Measurements from ENCODE around the gene OVOL1. TPM values are rescaled to one million over a fixed set of nuclear protein-coding genes. Genes with fewer than 3 reads are reported as not detected.
A peak's percentile ranks its signal among the peaks of the same experiment; 100 is the strongest.
"Not testable (repeated sequence)": the region's sequence is repeated elsewhere in the genome, so short reads cannot be mapped to it uniquely, and the experiment has no call there.

The OVOL1 gene
- total RNA-seq, 1 donor from 2014 or later, result not detected

GRCh38 chr11:65817312-65817834, 30.5 kb downstream of the OVOL1 start:
- DNase-seq, result no peak

- DNase-seq, result peak; percentile 92
Measured at GRCh38 chr11:65817835-65818680, 31.2 kb downstream of the OVOL1 start.

GRCh38 chr11:65821107-65821506, 34.2 kb downstream of the OVOL1 start:
- DNase-seq, result no peak

GRCh38 chr11:65822776-65823528, 36.1 kb downstream of the OVOL1 start:
- no peak for DNase-seq

GRCh38 chr11:65826984-65827735, 40.3 kb downstream of the OVOL1 start:
- no peak for DNase-seq

GRCh38 chr11:65829459-65829858, 42.6 kb downstream of the OVOL1 start:
- DNase-seq, result no peak

GRCh38 chr11:65832231-65832630, 45.4 kb downstream of the OVOL1 start:
- DNase-seq, result not testable (repeated sequence)

- DNase-seq, result peak; percentile 95
Measured at GRCh38 chr11:65833297-65834030, 46.6 kb downstream of the OVOL1 start, which contains the start of gene SNX32. Gene SNX32, plus strand, starts transcription at chr11:65833963. Its CDS starts 103 bp downstream, at chr11:65834066.

- no peak for DNase-seq
Measured at GRCh38 chr11:65834202-65834601, 47.3 kb downstream of the OVOL1 start.

GRCh38 chr11:65842144-65842543, 55.3 kb downstream of the OVOL1 start:
- no peak for DNase-seq

- no peak for DNase-seq
Measured at GRCh38 chr11:65843811-65844210, 56.9 kb downstream of the OVOL1 start.

- DNase-seq, result no peak
Measured at GRCh38 chr11:65844231-65844872, 57.5 kb downstream of the OVOL1 start.

Other genes with a start within 250 kb of the OVOL1 start
- gene LTBP3, start 228.7 kb upstream of the OVOL1 start, total RNA-seq, result 31.1 and 48.2 TPM in 2 replicates
- gene ZNRD2, start 216.6 kb upstream of the OVOL1 start, total RNA-seq, result 38.7 and 47.5 TPM in 2 replicates
- gene FAM89B, start 214.5 kb upstream of the OVOL1 start, total RNA-seq, result 23.3 and 24.8 TPM in 2 replicates
- 15.7 and 15.9 TPM in 2 replicates for gene EHBP1L1, start 211.0 kb upstream of the OVOL1 start, total RNA-seq
- 0.14 and 0.17 TPM in 2 replicates for gene KCNK7, start 191.3 kb upstream of the OVOL1 start, total RNA-seq
- 118 and 171 TPM in 2 replicates for gene MAP3K11, start 172.8 kb upstream of the OVOL1 start, total RNA-seq
- 18.0 and 34.8 TPM in 2 replicates for gene PCNX3, start 171.3 kb upstream of the OVOL1 start, total RNA-seq
- 72.2 and 102 TPM in 2 replicates for gene SIPA1, start 149.0 kb upstream of the OVOL1 start, total RNA-seq
- gene RELA, start 124.1 kb upstream of the OVOL1 start, total RNA-seq, result 17.3 and 17.7 TPM in 2 replicates
- 35.7 and 38.5 TPM in 2 replicates for gene KAT5, start 74.8 kb upstream of the OVOL1 start, total RNA-seq
- gene RNASEH2C, start 66.3 kb upstream of the OVOL1 start, total RNA-seq, result 30.6 and 96.1 TPM in 2 replicates
- gene AP5B1, start 6.1 kb upstream of the OVOL1 start, total RNA-seq, result 11.6 and 13.8 TPM in 2 replicates
- gene SNX32, start 46.9 kb downstream of the OVOL1 start, total RNA-seq, result 0.17 and 0.33 TPM in 2 replicates
- gene CFL1, start 71.1 kb downstream of the OVOL1 start, total RNA-seq, result 1,118 and 1,698 TPM in 2 replicates
- gene MUS81, start 73.4 kb downstream of the OVOL1 start, total RNA-seq, result 48.2 and 49.7 TPM in 2 replicates
- 16.8 and 22.1 TPM in 2 replicates for gene EFEMP2, start 85.7 kb downstream of the OVOL1 start, total RNA-seq
- not detected in 2 replicates for gene CTSW, start 92.8 kb downstream of the OVOL1 start, total RNA-seq
- 161 and 189 TPM in 2 replicates for gene FIBP, start 101.4 kb downstream of the OVOL1 start, total RNA-seq
- gene CCDC85B, start 103.6 kb downstream of the OVOL1 start, total RNA-seq, result 69.3 and 163 TPM in 2 replicates
- gene FOSL1, start 113.3 kb downstream of the OVOL1 start, total RNA-seq, result 3.6 and 4.9 TPM in 2 replicates
- gene C11orf68, start 132.0 kb downstream of the OVOL1 start, total RNA-seq, result 17.0 and 20.0 TPM in 2 replicates
- gene DRAP1, start 132.4 kb downstream of the OVOL1 start, total RNA-seq, result 64.9 and 93.9 TPM in 2 replicates
- gene TSGA10IP, start 158.4 kb downstream of the OVOL1 start, total RNA-seq, result not detected in 2 replicates
- 27.1 and 48.7 TPM in 2 replicates for gene SART1, start 174.7 kb downstream of the OVOL1 start, total RNA-seq
- 32.2 and 35.8 TPM in 2 replicates for gene EIF1AD, start 215.1 kb downstream of the OVOL1 start, total RNA-seq
- gene BANF1, start 215.4 kb downstream of the OVOL1 start, total RNA-seq, result 18.2 and 23.2 TPM in 2 replicates
- gene CST6, start 224.9 kb downstream of the OVOL1 start, total RNA-seq, result 0.17 and 0.60 TPM in 2 replicates
- 0.34 TPM in 1 of 2 replicates, not detected in the other for gene CATSPER1, start 239.4 kb downstream of the OVOL1 start, total RNA-seq

Data from dermis blood vessel endothelial cell (primary cell).